Lower leg skin (tissue), 4 donors: ENCODE results near the gene FZR1. TPM values are rescaled to one million over a fixed set of nuclear protein-coding genes. Genes with fewer than 3 reads are reported as not detected.

Experiments
- DNase-seq, 2 donors: peaks; one replicate each; pipeline ENCODE4 v3.0.0-alpha.2; 2019; ENCODE audit warnings: low spot score in 2 of 2
- H3K4me3 ChIP-seq: fragments of 200-600 bp; sonication (generic); 2 replicates; pipeline ENCODE4 v1.5.1; 2017; ENCODE audit warnings: mild to moderate bottlenecking, low read depth; ENCODE audit not compliant: poor library complexity, severe bottlenecking
- POLR2A ChIP-seq, 2 donors: fragments of 450-650 bp; IDR thresholded peaks; one replicate each; pipeline ENCODE4 v1.6.1; 2016 to 2017; ENCODE audit warnings: antibody characterized with exemption in 2 of 2, mild to moderate bottlenecking in 1 of 2, moderate library complexity in 1 of 2
- WGBS, 2 donors: methylation state at CpG; one replicate each; pipeline ENCODE4 v1.1.5; 2018; 5-methylcytosine and 5-hydroxymethylcytosine counted together
- intact Hi-C: fragments of 100-400 bp; cut with DNase I; formaldehyde crosslinking; loops from one replicate; pipeline ENCODE4 v1.15.0; 2023; ENCODE audit warnings: low total_unique reads
- total RNA-seq, 4 donors: library from RNA; depleted of rRNA; stranded (reverse); fragments of >200 nt; gene quantifications; one replicate each; pipeline ENCODE4 v1.1.0, GENCODE V29; 2016
- TF ChIP-seq, protein P1 (sequence below), 3 donors: fragments of 450-650 bp; IDR thresholded peaks; one replicate each; pipeline ENCODE4 v1.5.1; 2016; ENCODE audit warnings: antibody characterized with exemption in 3 of 3, mild to moderate bottlenecking in 3 of 3, moderate library complexity in 2 of 3

FZR1 gene
- total RNA-seq, 4 donors from 2014 or later: 50.9 to 63.3 (median 57.2) TPM

DNA sequence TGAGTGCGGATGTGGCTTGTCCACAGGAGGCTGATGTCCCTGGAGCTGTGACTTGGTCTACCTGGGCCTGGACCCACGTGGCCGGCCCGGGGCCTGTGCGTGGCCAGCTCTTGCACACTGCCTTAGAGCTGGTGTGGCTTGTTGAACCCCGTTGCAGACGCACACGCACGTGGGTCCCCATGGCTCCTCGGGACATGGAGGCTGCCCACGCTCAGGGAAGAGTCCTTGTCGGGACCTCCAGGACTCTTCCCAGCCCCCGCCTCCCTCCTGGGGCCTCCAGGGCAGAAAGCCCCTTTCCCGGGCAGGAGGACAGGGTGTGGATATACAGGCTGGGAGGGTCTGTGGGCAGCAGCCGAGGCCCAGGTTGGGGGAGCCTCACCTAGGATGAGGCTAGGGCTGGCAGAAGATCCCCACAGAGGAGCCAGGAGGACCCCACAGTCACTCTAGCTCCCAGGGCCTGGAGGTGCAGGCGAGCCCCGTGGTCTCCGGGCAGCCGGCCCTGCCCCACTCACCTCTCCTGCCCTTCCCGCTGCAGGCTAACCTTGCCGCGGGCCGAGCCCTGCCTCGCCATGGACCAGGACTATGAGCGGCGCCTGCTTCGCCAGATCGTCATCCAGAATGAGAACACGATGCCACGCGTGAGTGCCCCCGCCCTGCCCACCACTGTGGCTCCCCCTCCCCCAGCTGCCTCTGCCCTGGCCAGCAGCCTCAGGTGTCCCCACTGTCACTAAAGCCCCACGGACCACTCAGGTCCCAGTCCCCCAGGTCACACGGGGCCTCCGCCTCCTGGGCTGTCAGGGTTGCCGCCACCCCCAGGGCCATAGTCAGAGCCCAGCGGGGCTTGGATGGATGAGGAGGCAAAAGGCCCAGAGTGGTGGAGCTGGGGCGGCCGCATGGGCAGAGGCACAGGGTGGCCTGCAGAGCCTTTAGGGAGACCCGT is 16.6 kb downstream of the FZR1 start:
- WGBS, 2 donors: 90 to 93% methylated on average over 28 to 36 of the region's 40 CpGs
- DNase-seq: no peak
- no peak overlapping the region for H3K4me3 ChIP-seq
- TF ChIP-seq, protein P1, sequence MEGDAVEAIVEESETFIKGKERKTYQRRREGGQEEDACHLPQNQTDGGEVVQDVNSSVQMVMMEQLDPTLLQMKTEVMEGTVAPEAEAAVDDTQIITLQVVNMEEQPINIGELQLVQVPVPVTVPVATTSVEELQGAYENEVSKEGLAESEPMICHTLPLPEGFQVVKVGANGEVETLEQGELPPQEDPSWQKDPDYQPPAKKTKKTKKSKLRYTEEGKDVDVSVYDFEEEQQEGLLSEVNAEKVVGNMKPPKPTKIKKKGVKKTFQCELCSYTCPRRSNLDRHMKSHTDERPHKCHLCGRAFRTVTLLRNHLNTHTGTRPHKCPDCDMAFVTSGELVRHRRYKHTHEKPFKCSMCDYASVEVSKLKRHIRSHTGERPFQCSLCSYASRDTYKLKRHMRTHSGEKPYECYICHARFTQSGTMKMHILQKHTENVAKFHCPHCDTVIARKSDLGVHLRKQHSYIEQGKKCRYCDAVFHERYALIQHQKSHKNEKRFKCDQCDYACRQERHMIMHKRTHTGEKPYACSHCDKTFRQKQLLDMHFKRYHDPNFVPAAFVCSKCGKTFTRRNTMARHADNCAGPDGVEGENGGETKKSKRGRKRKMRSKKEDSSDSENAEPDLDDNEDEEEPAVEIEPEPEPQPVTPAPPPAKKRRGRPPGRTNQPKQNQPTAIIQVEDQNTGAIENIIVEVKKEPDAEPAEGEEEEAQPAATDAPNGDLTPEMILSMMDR (IDR thresholded peaks at IDR 0.05): no peak
- no peak for TF ChIP-seq POLR2A (IDR thresholded peaks at IDR 0.05)
- intact Hi-C loops: loop anchor here (10.0 kb wide), 1 partner anchor 92 kb away; no protein-coding TSS in a partner anchor

DNA sequence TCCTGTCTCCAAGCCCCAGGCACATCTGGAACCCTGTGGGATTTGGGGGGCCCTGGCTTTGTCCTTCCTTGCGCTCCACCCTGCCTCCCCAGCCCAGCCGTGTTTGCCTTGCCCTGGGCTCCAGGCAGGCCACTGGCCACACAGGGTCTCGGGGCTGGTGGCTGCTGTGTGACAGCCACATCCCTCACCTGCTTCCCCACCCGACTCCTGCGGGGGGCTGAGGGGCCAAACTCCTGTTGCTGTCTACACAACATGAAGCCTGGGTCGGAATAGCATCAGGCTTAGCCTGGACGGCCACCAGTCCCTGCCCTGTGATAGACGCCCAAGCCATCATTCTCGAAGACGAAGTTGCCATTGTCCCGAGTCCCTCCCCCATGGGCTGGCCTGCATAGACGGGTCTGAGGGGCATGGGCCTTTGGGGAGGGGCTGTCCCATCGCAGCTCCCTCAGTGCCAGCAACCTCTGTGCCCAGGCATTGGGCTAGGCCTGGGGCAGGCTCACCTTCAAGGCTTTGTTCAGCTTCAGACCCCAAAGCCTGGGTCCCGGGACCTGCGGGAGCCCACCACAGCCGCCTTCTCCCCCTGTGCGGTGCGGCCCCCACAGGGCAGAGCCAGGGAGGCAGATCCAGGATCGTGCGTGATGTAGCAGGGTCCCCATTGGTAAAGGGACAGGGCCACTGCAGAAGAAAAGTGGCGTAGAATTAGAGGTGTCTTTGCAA is 17.4 kb downstream of the FZR1 start:
- 86 to 91% methylated on average over 16 to 21 of the region's 21 CpGs for WGBS, 2 donors
- DNase-seq: no peak
- intact Hi-C loops: loop anchor here (10.0 kb wide), 1 partner anchor 91 kb away; no protein-coding TSS in a partner anchor
- H3K4me3 ChIP-seq: no peak overlapping the region
- TF ChIP-seq, protein P1 (IDR thresholded peaks at IDR 0.05): no peak
- no peak for TF ChIP-seq POLR2A (IDR thresholded peaks at IDR 0.05)

DNA sequence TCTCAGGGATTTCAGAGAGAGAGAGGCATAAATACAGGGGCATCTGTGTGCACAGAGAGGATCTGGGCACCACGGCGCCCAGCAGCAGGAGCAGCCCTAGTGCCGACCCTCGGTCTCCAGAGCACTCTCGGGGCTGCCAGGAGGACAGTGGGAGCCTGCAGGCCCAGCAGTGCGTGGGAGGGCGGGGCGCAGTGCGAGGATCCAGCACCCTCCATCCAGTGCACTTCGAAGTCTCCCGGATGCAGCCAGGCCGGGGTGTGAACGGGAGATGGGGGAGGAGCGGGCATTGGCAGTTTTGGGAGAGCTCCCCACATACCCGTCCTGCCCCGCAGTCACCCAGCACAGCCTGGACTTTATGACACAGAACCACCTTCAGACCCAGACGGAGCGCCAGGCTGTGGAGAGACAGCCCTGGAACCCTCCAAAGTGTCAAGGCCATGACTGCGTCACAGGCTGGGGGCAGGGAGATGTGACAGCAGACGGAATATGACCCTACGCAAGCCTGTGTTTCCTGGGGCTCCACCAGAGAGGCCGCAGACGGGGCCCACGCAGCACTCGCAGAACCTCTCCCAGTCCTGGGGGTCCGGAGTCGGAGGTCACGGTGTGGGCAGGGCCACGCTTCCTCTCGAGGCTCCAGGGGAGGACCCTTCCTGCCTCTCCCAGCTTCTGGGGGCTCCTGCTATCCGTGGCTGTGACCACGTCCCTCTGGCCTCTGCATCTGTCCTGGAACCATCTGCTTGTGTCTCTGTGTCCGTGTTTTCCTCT is 18.1 kb downstream of the FZR1 start:
- 91 to 92% methylated on average over 31 to 33 of the region's 33 CpGs for WGBS, 2 donors
- TF ChIP-seq, protein P1 (IDR thresholded peaks at IDR 0.05): no peak
- no peak for TF ChIP-seq POLR2A (IDR thresholded peaks at IDR 0.05)
- intact Hi-C loops: loop anchor here (10.0 kb wide), 1 partner anchor 91 kb away; no protein-coding TSS in a partner anchor
- H3K4me3 ChIP-seq: no peak overlapping the region
- DNase-seq: no peak

DNA sequence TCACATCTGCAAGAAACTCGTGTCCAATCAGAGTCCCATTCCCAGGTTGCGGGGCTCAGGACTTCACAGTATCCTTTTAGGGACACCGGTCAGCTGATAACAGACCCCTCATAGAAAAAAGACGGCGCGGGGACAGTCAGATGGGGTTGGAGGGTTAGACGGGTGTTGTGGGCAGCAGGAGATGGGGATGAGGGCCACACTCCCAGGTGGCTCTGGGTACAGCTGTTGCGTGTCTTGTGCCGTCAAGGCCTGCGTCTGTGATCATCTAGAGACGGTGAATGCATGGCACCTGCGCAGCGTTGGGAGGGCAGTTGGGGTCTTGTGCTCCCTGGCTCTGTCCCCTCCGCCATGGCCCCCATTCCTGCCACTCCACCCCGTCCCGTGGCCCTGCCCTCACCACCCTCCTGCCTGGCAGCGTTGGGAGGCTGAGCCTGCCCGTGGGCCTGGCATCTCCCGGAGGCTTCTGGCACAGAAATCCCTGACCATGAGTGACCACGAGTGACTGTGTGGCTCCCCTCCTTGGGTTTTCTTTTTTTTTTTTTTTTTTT is 18.9 kb downstream of the FZR1 start:
- WGBS, 2 donors: 93 to 95% methylated on average over 19 to 20 of the region's 20 CpGs
- intact Hi-C loops: loop anchor here (10.0 kb wide), 1 partner anchor 90 kb away; no protein-coding TSS in a partner anchor
- DNase-seq: no peak
- TF ChIP-seq, protein P1 (IDR thresholded peaks at IDR 0.05): no peak
- TF ChIP-seq POLR2A (IDR thresholded peaks at IDR 0.05): no peak
- no peak overlapping the region for H3K4me3 ChIP-seq
